CD4-positive, alpha-beta T cell (primary cell): ENCODE measurements around the gene SLCO4A1. TPM values are rescaled to one million over a fixed set of nuclear protein-coding genes. Genes with fewer than 3 reads are reported as not detected.

Source experiments
- ATAC-seq: fragments of 200-7000 bp; cut with Tn5 transposase; one replicate; pipeline ENCODE4 v1.10.0; 2022; ENCODE audit warnings: mild to moderate bottlenecking; ENCODE audit not compliant: poor library complexity
- CTCF ChIA-PET: fragments of 350-600 bp; sonication (Branson Sonifier 250); formaldehyde crosslinking; loops from one replicate; lab custom pipeline; 2021; ENCODE audit warnings: antibody characterized with exemption, inconsistent platforms; lab: Charles Lee
- POLR2A ChIA-PET: fragments of 350-600 bp; sonication (Branson Sonifier 250); formaldehyde crosslinking; loops from one replicate; lab custom pipeline; 2021; ENCODE audit warnings: antibody characterized with exemption, inconsistent platforms; lab: Charles Lee
- DNase-seq, 14 experiments: peaks; one replicate each; pipeline ENCODE4 v3.0.0-alpha.2; 2013 to 2020; ENCODE audit warnings: mixed read lengths in 2 of 14
- H3K27ac ChIP-seq, 2 donors: one replicate each; pipeline versions ENCODE4 v1.5.1 to v1.7.0; 2013; ENCODE audit warnings: low read length in 2 of 2, low read depth in 1 of 2, mild to moderate bottlenecking in 1 of 2
- H3K27me3 ChIP-seq, 2 experiments: 1 replicate in 1 of 2; 2 replicates in 1 of 2; pipeline versions ENCODE4 v1.6.1 to v1.7.0; 2013; ENCODE audit warnings: low read length in 2 of 2, control low read depth in 1 of 2, mild to moderate bottlenecking in 1 of 2, moderate library complexity in 1 of 2; ENCODE audit not compliant: insufficient read depth in 2 of 2, control insufficient read depth in 1 of 2
- H3K36me3 ChIP-seq: one replicate; pipeline ENCODE4 v1.6.1; 2013; ENCODE audit warnings: low read length, control low read depth; ENCODE audit not compliant: insufficient read depth
- H3K4me1 ChIP-seq: one replicate; pipeline ENCODE4 v1.6.1; 2013; ENCODE audit warnings: low read length, control low read depth; ENCODE audit not compliant: insufficient read depth
- H3K4me3 ChIP-seq: one replicate; pipeline ENCODE4 v1.5.1; 2013; ENCODE audit warnings: mild to moderate bottlenecking, low read length, moderate library complexity
- H3K9me3 ChIP-seq, 2 experiments: 1 replicate in 1 of 2; 2 replicates in 1 of 2; pipeline versions ENCODE4 v1.6.1 to v1.7.0; 2013; ENCODE audit warnings: low read length in 2 of 2, mild to moderate bottlenecking in 2 of 2, control low read depth in 1 of 2, moderate library complexity in 1 of 2; ENCODE audit not compliant: control insufficient read depth in 1 of 2, insufficient read depth in 1 of 2
- H3K27ac Mint-ChIP-seq: one replicate; pipeline ENCODE4 v1.8.0; 2020; ENCODE audit warnings: mixed read lengths
- H3K27me3 Mint-ChIP-seq: one replicate; pipeline ENCODE4 v1.8.0; 2021; ENCODE audit warnings: mixed read lengths
- H3K36me3 Mint-ChIP-seq: one replicate; pipeline ENCODE4 v1.8.0; 2021; ENCODE audit warnings: low read depth, mixed read lengths
- H3K4me1 Mint-ChIP-seq: one replicate; pipeline ENCODE4 v1.8.0; 2021; ENCODE audit warnings: low read depth, mixed read lengths
- H3K4me3 Mint-ChIP-seq: one replicate; pipeline ENCODE4 v1.8.0; 2020; ENCODE audit warnings: mild to moderate bottlenecking, mixed read lengths
- H3K9me3 Mint-ChIP-seq: one replicate; pipeline ENCODE4 v1.8.0; 2020; ENCODE audit warnings: mixed read lengths
- intact Hi-C, 2 experiments: fragments of 100-400 bp; cut with DNase I in 1 of 2; cut with micrococcal nuclease in 1 of 2; formaldehyde crosslinking; loops; one replicate each; pipeline versions ENCODE4 v1.15.1 to v1.9.0; 2023 to 2025; cut with DNase I, micrococcal nuclease
- total RNA-seq, 174 experiments: library from RNA in 2 of 174; stranded (reverse) in 2 of 174; gene quantifications; one replicate each; pipeline ENCODE4 v1.2.3 and lab custom pipeline; 2021 to 2026
- TF ChIP-seq, protein P1 (sequence below): fragments of 200-600 bp; IDR thresholded peaks from one replicate; pipeline ENCODE4 v1.8.0; 2022; ENCODE audit warnings: antibody characterized with exemption, mild to moderate bottlenecking

SLCO4A1 gene
- total RNA-seq, 2 experiments from 2014 or later, result 2.3 to 2.5 TPM

DNA sequence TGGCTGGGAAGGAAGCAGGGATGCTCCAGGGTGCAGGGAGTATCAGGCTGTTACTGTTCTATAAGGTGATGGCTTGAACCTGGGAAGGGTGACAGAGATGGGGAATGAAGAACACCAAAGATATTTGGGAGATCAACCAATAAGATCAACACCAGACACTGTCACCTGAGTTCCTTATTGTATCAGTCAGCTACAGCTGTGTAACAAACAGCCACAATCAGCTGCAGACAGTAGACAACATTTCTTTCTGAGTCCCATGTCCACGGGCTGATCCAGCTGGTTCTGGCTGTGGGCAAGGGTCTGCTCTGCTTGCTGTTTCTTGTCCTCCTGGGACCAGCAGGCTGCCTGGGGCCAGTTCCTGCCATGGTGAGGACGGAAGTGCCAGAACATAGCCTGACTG is 31.3 kb upstream of the SLCO4A1 start:
- H3K27ac Mint-ChIP-seq, result no peak overlapping the region
- ChIA-PET POLR2A (no interaction called here), CTCF (no interaction called here)
- H3K36me3 ChIP-seq, result no peaks in the 10 kb centered on the region
- intact Hi-C loops, result no loop called here
- H3K27ac ChIP-seq, result no peak overlapping the region
- DNase-seq (no peak), ATAC-seq (no peak)
- no peak overlapping the region for H3K4me3 Mint-ChIP-seq
- no peaks in the 10 kb centered on the region for H3K4me1 Mint-ChIP-seq
- no peaks in the 10 kb centered on the region for H3K9me3 Mint-ChIP-seq
- H3K9me3 ChIP-seq, result peaks cover 0 to 9% of the 10 kb centered on the region in 2 experiments
- no peaks in the 10 kb centered on the region for H3K36me3 Mint-ChIP-seq
- no peaks in the 10 kb centered on the region for H3K27me3 Mint-ChIP-seq
- peaks cover 0 to 3% of the 10 kb centered on the region in 2 experiments for H3K27me3 ChIP-seq
- H3K4me3 ChIP-seq, result no peak overlapping the region
- TF ChIP-seq, protein P1, sequence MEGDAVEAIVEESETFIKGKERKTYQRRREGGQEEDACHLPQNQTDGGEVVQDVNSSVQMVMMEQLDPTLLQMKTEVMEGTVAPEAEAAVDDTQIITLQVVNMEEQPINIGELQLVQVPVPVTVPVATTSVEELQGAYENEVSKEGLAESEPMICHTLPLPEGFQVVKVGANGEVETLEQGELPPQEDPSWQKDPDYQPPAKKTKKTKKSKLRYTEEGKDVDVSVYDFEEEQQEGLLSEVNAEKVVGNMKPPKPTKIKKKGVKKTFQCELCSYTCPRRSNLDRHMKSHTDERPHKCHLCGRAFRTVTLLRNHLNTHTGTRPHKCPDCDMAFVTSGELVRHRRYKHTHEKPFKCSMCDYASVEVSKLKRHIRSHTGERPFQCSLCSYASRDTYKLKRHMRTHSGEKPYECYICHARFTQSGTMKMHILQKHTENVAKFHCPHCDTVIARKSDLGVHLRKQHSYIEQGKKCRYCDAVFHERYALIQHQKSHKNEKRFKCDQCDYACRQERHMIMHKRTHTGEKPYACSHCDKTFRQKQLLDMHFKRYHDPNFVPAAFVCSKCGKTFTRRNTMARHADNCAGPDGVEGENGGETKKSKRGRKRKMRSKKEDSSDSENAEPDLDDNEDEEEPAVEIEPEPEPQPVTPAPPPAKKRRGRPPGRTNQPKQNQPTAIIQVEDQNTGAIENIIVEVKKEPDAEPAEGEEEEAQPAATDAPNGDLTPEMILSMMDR, result no peak
- no peaks in the 10 kb centered on the region for H3K4me1 ChIP-seq

DNA sequence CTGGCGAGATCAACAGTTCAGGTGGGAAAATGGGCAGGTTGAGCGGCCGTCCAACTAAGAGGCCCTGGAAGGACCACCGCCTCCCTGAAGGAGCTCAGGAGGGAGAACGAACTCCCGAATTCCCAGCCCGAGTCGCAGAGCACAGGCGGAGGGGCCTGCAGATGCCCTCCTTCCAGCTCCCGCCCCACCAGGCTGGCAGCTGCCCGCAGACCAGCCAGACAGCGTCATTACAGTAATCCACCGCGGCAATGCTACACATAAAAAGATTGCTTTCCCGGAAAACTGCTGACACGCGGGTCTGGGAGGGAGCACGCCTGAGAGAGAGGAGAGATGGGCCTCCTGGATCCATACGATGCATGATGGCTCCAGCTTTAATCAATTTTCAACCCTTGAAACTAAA is 30.5 kb upstream of the SLCO4A1 start:
- no peak overlapping the region for H3K4me3 Mint-ChIP-seq
- Histone ChIP-seq H3K9me3 (peaks cover 0 to 4% of the 10 kb centered on the region in 2 experiments), H3K4me1 (peaks cover 4% of the 10 kb centered on the region), H3K27ac (no peak overlapping the region), H3K36me3 (no peaks in the 10 kb centered on the region), H3K27me3 (no peaks in the 10 kb centered on the region), H3K4me3 (no peak overlapping the region)
- CTCF ChIA-PET, result no interaction called here
- no peak for DNase-seq
- TF ChIP-seq, protein P1, result no peak
- intact Hi-C loops, result no loop called here
- H3K27me3 Mint-ChIP-seq, result no peaks in the 10 kb centered on the region
- no peaks in the 10 kb centered on the region for H3K9me3 Mint-ChIP-seq
- peaks cover 1% of the 10 kb centered on the region for H3K4me1 Mint-ChIP-seq
- no peak for ATAC-seq
- no peak overlapping the region for H3K27ac Mint-ChIP-seq
- H3K36me3 Mint-ChIP-seq, result no peaks in the 10 kb centered on the region
- POLR2A ChIA-PET, result no interaction called here

DNA sequence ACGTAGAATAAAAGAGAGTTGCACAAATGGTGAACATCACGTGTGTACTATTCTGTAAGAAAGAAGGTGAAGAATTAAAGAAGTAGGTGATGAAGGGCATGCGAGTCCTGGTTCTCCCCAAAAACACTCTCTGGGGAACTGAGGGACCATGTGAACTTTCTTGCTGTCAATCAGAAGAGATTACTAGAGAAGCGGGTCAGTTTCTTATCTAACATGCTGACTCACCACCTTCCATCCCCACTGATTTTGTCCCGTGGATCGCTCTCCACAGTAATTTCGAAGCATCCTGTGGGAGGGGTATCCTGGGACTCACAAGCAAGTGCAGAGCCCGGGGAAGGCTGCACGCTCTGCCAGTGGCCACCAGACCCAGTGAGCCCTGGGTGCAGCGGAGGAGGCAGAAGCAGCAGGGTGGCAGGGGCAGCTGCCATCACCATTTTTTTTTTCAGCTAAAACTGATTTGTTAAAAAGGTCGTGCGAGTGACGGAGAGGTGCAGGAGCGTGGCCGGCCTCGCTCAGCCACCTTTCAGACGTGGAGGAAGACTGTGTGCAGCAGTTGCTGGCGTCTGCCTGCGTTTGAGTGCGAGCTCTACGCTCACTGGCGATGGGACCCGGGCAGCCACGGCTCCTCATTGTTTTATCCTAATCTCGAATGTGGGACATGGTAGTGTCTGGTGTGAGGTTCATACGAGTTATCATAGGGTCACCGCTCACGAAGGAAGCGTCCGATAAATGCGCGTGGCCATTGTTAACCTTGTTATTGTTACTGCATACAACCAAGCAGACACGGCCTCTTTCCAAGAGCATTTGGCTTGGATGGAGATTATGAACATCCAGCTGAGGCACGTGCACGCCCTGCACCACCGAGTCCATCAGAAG is 28.0 kb upstream of the SLCO4A1 start:
- H3K4me3 Mint-ChIP-seq, result no peak overlapping the region
- Histone ChIP-seq H3K4me3 (no peak overlapping the region), H3K4me1 (peaks cover 27% of the 10 kb centered on the region), H3K9me3 (peaks cover 0 to 4% of the 10 kb centered on the region in 2 experiments), H3K27me3 (no peaks in the 10 kb centered on the region), H3K36me3 (no peaks in the 10 kb centered on the region), H3K27ac (no peak overlapping the region)
- intact Hi-C loops, result no loop called here
- H3K9me3 Mint-ChIP-seq, result no peaks in the 10 kb centered on the region
- no peak for DNase-seq
- no peaks in the 10 kb centered on the region for H3K36me3 Mint-ChIP-seq
- H3K27me3 Mint-ChIP-seq, result no peaks in the 10 kb centered on the region
- ATAC-seq, result no peak
- H3K27ac Mint-ChIP-seq, result no peak overlapping the region
- ChIA-PET CTCF (no interaction called here), POLR2A (no interaction called here)
- TF ChIP-seq, protein P1, result no peak
- peaks cover 15% of the 10 kb centered on the region for H3K4me1 Mint-ChIP-seq
